Stimulated activated CD4-positive, alpha-beta T cell treated with anti-CD3 and anti-CD28 coated beads, Interleukin-1b, Interleukin-23, amount 100 ng/mL, for 48 hours (primary cell): Measurements from ENCODE around the gene UBE3B.
"Not testable (repeated sequence)": the region's sequence is repeated elsewhere in the genome, so short reads cannot be mapped to it uniquely, and the experiment has no call there.

Source experiments
- DNase-seq: peaks from one replicate; pipeline ENCODE4 v3.0.0-alpha.2; 2020

UBE3B gene

DNA sequence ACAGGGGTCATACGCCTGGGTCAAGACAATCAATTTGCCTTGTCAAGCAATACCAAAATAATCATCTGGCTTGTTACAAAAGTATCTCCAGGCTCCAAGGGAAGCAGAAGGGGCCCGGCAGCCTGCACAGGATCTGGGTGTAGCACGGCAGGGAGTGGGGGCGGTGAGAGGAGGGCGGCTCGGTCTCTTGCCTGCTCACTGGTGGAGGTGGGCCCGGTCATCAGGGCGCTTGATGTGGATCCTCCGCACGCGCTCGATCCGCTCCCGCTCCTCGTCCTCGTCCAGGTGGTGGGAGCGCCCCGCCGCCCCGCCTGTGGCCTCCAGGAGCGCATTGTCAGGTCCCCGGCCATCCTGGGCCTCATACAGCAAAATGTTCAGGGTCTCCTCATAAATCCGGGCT, 26.0 kb upstream of the UBE3B start:
- DNase-seq: no peak

- DNase-seq: no peak
Measured at GRCh38 chr12:109452489-109452888, 24.9 kb upstream of the UBE3B start.

DNA sequence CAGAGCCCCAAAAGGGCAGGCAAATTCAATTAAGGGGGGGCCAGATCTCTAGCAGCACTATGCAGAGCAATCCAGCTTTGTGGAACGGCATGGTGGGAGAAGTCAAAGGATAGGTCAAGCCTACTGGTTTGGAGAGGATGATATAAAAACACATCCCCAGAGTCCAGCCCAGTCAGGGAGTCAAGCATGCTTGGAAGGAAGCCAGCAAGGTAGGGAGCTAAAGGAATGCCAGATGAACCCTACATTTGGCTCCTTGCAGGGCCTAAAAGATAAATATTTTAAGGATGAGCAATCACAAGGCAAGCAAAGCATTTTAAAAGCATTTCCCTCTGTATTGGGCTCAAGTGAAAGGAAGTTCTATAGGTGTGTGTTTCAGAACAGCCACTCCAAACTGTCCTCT, 21.7 kb upstream of the UBE3B start:
- no peak for DNase-seq

- no peak for DNase-seq
Measured at GRCh38 chr12:109458086-109458485, 19.3 kb upstream of the UBE3B start.

DNA sequence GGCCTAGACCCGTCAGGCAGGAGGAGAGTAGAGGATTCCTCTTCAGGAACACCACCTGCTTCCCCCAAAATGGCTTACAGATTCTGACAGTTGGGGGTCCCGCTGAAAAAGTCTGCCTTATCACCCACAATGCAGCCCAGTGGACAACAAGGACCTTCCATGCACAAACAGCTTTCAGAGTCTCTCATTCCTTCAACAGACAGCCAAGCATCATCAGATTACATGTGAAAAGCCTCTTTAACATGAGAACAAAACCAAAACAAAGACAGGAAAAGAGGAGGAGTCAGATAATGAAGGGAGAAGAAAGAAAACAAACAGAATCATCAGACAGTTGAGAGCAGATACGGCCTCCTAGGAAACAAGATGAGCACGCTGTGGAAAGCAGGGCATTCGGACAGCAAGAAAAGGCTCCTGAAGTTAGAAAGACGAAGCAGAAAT, 18.6 kb upstream of the UBE3B start:
- DNase-seq: no peak

GRCh38 chr12:109459247-109459646, 18.2 kb upstream of the UBE3B start:
- DNase-seq: no peak

GRCh38 chr12:109460538-109460937, 16.9 kb upstream of the UBE3B start:
- no peak for DNase-seq

- DNase-seq: no peak
Measured at GRCh38 chr12:109461049-109461845, 16.2 kb upstream of the UBE3B start.

DNA sequence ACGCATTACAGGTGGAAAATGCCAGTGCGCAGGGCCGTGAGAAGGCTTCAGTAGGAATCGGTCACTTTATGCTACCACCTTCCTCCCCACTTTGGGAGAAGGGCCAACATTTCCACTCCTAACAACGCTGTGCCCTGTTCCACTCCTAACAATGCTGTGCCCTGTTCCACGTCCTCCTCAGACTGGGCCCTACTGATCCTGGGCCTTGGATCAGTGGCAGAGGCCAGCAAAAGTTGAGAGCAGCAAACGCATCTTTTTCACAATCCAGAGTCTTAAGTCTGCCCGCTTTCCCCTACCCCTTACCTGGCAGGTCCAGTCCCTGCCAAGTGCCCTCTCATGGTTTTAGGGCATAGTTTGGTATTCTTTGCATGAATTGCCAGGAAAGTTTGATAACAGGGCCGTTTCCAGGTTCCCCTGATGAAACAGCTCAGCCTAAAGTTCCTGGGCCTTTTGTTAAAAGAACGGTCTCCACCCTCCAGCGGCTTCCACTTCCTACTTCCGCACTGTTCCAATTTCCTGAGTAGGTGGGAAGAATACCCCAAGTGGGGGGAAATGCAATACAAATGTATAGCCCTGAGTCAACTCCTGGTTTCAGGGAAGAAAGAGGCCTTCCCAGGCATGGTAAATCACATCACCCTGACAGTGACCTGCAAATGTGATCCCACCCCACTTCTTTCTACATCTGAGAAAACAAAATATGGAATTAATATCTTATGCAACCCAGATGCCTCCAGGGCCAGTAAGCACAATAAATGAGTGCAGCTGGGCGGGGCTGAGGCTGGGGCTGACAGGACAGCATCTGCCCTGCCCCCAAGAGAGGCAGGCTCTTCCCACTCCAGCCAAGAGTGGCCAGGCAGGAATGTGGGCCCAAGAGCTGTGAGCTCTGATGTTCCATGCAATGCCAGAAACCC, 15.3 kb upstream of the UBE3B start:
- DNase-seq: no peak

DNA sequence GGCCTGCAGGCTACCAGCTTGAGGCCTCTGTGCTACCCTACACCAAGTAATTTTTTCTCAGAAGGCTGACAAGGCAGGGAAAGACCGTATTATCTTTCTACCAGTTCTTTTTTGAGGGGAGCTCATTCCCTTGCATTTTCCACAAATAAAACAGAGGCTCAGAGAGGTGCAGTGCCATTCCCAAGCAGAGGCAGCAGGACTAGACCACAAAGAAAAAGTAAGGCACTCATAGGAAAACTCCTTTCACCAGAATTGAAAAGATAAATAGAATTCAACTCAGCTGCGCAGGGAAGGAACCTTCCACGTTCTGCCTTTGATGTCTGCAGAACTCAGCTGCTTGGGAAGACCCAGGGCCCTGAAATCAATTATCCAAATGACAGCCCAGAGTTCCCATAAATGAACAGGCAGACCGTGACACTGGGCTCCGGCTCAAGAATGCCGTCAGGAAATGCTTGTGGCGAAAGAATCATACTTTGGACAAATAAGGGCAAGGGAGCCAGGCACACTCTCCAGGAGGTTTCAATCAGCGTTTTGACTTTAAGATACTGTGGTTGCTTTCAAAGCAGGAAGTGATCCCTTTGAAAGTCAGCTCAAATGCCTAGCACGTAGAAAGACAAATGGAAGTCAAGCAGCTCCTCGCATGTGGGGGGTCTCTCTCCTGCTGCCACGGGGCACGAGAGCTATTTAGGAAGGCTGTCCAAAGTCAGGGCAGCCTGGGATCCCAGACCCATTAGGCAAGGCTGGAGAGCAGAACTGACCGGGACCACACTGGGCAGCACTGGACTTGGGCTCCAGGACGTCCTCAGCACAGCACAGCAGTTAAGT, 14.4 kb upstream of the UBE3B start:
- no peak for DNase-seq

DNA sequence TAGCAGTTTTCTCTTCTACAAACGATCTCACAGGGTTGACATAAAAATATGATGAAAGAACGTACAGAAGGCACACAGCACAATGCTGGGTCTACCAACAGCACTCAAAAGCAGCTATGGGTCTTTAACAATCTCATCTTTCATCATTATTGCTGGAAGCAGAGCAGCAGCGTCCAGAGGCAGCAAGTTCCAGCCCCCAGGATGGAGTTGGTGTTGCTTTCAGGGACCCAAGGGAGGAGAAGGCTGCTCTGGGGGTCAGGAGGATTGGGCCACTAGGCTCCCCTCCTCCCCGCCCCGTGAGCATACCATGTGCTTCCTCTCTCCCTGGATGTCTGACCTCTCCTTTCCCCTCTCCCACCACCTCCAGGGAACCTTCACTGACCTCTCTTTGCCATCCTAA, 13.7 kb upstream of the UBE3B start:
- no peak for DNase-seq

DNA sequence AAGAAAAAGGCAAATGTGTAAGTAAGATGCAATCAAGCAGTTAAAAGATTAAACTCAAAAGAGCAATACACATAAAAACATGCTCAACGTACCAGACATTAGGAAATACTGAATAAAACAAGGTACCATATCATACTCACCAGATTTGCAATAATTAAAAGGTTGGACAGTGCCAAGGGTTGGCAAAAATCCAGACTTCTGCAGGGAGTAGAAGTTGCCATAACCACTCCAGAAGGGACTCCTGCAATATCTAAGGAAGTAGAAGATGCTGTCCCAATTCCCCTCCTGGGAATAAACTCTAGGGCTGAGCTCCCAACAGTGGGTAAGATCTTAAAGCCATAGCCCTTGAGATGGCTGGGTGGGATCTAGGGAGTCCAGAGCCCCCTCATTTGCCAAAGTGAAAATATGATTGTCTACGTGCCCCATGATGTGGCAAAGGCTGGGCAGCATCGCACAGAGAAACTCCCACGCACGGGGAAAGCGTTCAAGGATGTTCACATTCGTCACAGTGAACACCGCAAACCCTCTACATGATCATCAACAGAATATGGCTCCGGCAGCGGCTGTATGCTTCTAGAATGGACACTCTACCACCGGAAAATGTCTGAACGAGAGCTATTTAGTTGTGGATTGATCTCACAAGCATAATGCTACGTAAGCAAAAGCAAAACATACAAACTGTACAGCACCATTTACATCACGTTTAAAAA, 12.6 kb upstream of the UBE3B start:
- no peak for DNase-seq

DNA sequence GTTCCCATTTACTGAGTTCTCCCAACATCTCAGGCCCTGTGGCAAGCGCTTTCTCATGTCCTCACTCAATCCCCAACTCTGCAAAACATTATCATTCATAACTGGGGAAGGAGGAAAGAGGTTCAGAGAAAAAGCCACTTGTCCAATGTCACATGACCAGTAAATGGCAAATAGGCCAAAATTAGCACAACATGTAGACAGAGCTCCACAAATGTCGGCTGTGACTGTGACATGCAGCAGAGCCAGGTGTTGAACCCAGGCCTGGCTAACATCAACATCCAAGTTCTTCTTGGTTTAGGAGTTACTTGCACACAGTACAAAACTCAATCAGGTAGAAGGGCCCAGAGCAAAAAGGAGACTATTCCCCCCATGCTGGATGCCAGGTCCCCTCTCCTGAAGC, 11.1 kb upstream of the UBE3B start:
- DNase-seq: no peak

GRCh38 chr12:109466821-109467220, 10.6 kb upstream of the UBE3B start:
- no peak for DNase-seq

- DNase-seq: no peak
Measured at GRCh38 chr12:109467978-109468676, 9.3 kb upstream of the UBE3B start.

- DNase-seq: no peak
Measured at GRCh38 chr12:109469517-109469916, 7.9 kb upstream of the UBE3B start.

- DNase-seq: no peak
Measured at GRCh38 chr12:109473006-109473405, 4.4 kb upstream of the UBE3B start.

DNA sequence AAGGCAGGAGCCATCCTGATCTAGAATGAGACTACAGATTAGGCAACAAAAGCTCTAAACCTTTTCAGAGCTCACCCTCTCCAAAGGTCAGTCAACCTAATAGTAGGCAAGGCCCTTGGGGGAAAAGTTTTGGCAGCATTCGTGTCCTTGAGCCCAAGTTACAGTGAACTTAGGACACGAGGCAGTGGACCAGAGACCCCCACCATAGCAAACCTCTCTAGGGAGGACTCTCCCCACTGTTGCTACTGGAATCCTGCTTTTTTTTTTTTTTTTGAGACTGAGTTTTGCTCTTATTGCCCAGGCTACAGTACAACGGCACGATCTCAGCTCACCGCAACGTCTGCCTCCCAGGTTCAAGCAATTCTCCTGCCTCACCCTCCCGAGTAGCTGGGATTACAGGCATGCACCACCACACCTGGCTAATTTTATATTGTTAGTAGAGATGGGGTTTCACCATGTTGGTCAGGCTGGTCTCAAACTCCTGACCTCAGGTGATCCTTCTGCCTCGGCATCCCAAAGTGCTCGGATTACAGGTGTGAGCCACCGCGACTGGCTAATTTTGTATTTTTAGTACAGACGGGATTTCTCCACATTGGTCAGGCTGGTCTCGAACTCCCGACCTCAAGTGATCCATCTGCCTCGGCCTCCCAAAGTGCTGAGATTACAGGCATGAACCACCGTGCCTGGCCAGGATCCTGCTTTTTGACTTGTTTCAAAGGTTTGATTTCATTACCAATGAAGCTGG, 3.7 kb upstream of the UBE3B start:
- not testable (repeated sequence) for DNase-seq

DNA sequence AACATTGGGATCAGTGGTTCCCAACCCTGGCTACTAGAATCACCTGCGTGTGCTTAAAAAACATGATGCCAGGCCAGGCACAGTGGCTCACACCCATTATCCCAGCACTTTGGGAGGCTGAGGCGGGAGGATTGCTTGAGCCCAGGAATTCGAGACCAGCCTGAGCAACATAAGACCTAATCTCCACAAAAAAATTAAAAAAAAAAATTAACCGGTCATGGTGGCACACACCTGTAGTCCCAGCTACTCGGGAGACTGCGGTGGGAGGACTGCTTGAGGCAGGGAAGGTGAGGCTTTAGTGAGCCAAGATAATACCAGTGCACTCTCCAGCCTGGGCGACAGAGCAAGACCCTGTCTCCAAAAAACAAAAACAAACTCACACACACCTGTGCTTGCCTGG, 2.3 kb upstream of the UBE3B start:
- DNase-seq: no peak

GRCh38 chr12:109475993-109476806, 1.2 kb upstream of the UBE3B start:
- DNase-seq: no peak
